ENCODE data around the gene DLEC1.
A peak's percentile ranks its signal among the peaks of the same experiment; 100 is the strongest.

The DLEC1 gene

DNA sequence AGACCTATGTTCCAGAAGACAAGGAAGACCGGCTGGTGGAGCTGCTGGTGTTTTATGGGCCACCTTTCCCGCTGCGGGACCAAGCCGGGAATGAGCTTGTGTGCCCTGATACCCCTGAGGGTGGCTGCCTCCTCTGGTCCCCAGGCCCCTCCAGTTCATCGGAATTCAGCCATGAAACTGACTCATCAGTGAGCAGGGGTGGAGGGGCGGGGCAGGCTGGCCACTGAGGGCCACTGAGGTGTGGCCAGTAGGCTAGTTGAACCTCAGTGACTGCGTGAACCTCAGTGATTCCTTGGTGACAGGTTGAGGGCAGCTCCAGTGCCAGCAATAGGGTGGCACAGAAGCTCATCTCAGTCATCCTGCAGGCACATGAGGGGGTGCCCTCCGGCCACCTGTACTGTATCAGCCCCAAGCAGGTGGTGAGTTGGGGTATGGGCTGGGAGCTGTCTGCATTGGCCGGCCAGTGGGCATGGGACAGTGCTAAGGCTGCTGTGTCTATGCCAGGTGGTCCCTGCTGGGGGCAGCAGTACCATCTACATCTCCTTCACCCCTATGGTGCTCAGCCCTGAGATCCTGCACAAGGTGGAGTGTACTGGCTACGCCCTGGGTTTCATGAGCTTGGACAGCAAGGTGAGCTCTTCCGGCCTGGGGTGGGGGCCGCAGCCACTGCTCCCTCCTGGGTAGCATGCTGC lies 77.6 kb downstream of the DLEC1 start:
- no peaks in the 10 kb centered on the region for H3K79me2 ChIP-seq (ENCODE audit: low read length)
- H3K36me3 ChIP-seq (replicated peaks; ENCODE audit: low read depth, low read length): no peaks in the 10 kb centered on the region
- no peaks in the 10 kb centered on the region for H3K9me3 ChIP-seq (ENCODE audit: insufficient read depth, low read length)
- H3K4me2 ChIP-seq (ENCODE audit: low read length): no peak overlapping the region
- H3K4me3 ChIP-seq (ENCODE audit: low read length): no peak overlapping the region
- no peak overlapping the region for H3K9ac ChIP-seq (ENCODE audit: low read length)
- no peak overlapping the region for H2AFZ ChIP-seq (ENCODE audit: low read depth, low read length)
- 0 out of 2 replicates have a peak, but pooled peaks cover 3% of the 10 kb centered on the region for H3K27me3 ChIP-seq (ENCODE audit: low read depth, low read length)
- H4K20me1 ChIP-seq (ENCODE audit: insufficient read depth, low read length): no peaks in the 10 kb centered on the region
- H3K4me1 ChIP-seq (ENCODE audit: low read length): peaks cover 26% of the 10 kb centered on the region
- no peak overlapping the region for H3K27ac ChIP-seq (ENCODE audit: low read length)
- TF ChIP-seq, protein P1, sequence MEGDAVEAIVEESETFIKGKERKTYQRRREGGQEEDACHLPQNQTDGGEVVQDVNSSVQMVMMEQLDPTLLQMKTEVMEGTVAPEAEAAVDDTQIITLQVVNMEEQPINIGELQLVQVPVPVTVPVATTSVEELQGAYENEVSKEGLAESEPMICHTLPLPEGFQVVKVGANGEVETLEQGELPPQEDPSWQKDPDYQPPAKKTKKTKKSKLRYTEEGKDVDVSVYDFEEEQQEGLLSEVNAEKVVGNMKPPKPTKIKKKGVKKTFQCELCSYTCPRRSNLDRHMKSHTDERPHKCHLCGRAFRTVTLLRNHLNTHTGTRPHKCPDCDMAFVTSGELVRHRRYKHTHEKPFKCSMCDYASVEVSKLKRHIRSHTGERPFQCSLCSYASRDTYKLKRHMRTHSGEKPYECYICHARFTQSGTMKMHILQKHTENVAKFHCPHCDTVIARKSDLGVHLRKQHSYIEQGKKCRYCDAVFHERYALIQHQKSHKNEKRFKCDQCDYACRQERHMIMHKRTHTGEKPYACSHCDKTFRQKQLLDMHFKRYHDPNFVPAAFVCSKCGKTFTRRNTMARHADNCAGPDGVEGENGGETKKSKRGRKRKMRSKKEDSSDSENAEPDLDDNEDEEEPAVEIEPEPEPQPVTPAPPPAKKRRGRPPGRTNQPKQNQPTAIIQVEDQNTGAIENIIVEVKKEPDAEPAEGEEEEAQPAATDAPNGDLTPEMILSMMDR (IDR thresholded peaks at IDR 0.05; ENCODE audit: low read depth, low read length): no peak
- no peak for TF ChIP-seq EZH2phosphoT487 (IDR thresholded peaks at IDR 0.05; ENCODE audit: low read depth)

DNA sequence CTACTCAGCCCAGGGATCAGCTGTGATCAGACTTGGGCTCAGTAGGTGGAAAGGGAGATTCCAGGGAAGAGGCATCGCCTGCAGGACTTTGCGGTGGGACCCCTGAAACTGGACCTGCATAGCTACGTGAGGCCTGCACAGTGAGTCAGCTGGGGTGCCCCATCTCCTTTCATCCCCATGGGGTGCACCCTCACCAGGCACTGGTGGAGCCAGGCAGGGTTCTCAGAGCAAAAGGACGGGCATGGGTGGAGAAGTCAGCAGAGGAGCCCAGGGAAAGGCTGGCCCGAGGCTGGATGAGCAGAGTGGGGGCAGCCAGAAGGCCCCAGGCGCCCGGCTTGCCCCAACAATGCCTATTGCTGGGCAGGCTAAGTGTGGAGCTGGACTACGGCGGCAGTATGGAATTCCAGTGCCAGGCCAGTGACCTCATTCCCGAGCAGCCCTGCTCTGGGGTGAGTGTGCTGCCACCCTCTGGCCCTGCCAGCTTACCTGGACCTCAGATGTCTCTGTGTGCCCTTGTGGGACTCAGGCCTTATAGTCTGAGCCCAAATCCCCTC lies 78.2 kb downstream of the DLEC1 start:
- Histone ChIP-seq H3K27me3 (ENCODE audit: low read depth, low read length) (0 out of 2 replicates have a peak, but pooled peaks cover 3% of the 10 kb centered on the region), H3K27ac (ENCODE audit: low read length) (no peak overlapping the region), H3K79me2 (ENCODE audit: low read length) (no peaks in the 10 kb centered on the region), H3K36me3 (replicated peaks; ENCODE audit: low read depth, low read length) (peaks cover 6% of the 10 kb centered on the region), H3K4me2 (ENCODE audit: low read length) (no peak overlapping the region), H3K4me3 (ENCODE audit: low read length) (no peak overlapping the region), H3K9me3 (ENCODE audit: insufficient read depth, low read length) (no peaks in the 10 kb centered on the region), H2AFZ (ENCODE audit: low read depth, low read length) (no peak overlapping the region), H3K4me1 (ENCODE audit: low read length) (peaks cover 26% of the 10 kb centered on the region), H4K20me1 (ENCODE audit: insufficient read depth, low read length) (no peaks in the 10 kb centered on the region), H3K9ac (ENCODE audit: low read length) (no peak overlapping the region)
- TF ChIP-seq, protein P1 (IDR thresholded peaks at IDR 0.05; ENCODE audit: low read depth, low read length): no peak
- TF ChIP-seq EZH2phosphoT487 (IDR thresholded peaks at IDR 0.05; ENCODE audit: low read depth): no peak

DNA sequence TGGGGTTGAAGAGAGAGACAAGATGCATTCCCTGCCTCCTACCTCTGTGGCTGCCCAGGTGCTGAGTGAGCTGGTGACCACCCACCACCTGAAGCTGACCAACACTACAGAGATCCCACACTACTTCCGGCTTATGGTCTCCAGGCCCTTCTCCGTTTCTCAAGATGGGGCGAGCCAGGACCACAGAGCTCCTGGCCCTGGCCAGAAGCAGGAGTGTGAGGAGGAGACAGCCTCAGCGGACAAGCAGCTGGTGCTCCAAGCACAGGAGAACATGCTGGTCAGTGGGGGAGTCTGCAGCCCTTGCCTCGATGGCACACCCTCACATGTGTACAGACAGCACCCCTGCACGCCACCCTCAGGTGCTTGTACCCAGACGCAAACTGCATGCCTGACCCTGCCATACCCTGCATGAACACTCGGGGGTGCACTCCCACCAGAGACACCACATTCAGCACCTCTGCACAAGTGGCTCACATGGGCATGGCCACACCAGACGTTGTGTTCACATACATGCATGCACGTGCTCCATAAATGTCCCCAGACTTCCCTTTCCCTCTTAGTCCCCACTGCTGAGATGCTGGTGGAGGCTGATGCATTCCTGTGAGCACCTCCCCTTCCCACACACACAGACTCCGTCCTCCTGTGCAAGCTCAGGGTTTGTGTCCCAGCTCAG lies 78.9 kb downstream of the DLEC1 start:
- H3K79me2 ChIP-seq (ENCODE audit: low read length): no peaks in the 10 kb centered on the region
- TF ChIP-seq EZH2phosphoT487 (IDR thresholded peaks at IDR 0.05; ENCODE audit: low read depth): no peak
- TF ChIP-seq, protein P1 (IDR thresholded peaks at IDR 0.05; ENCODE audit: low read depth, low read length): peak; percentile 95
- H2AFZ ChIP-seq (ENCODE audit: low read depth, low read length): no peak overlapping the region
- peaks cover 26% of the 10 kb centered on the region for H3K4me1 ChIP-seq (ENCODE audit: low read length)
- H3K4me2 ChIP-seq (ENCODE audit: low read length): no peak overlapping the region
- H3K27me3 ChIP-seq (ENCODE audit: low read depth, low read length): 0 out of 2 replicates have a peak, but pooled peaks cover 3% of the 10 kb centered on the region
- no peak overlapping the region for H3K4me3 ChIP-seq (ENCODE audit: low read length)
- H4K20me1 ChIP-seq (ENCODE audit: insufficient read depth, low read length): 0 out of 2 replicates have a peak, but pooled peaks cover 5% of the 10 kb centered on the region
- no peak overlapping the region for H3K9ac ChIP-seq (ENCODE audit: low read length)
- H3K9me3 ChIP-seq (ENCODE audit: insufficient read depth, low read length): no peaks in the 10 kb centered on the region
- H3K27ac ChIP-seq (ENCODE audit: low read length): no peak overlapping the region
- H3K36me3 ChIP-seq (replicated peaks; ENCODE audit: low read depth, low read length): peaks cover 12% of the 10 kb centered on the region
